SJSA1 (cell line): ENCODE measurements around the gene ZNF396. TPM values are rescaled to one million over a fixed set of nuclear protein-coding genes. Genes with fewer than 3 reads are reported as not detected.

Experiments used
- DNase-seq, 2 experiments: peaks; one replicate each; pipeline ENCODE4 v3.0.0-alpha.2; 2015 to 2020; ENCODE audit warnings: low spot score in 2 of 2, low read depth in 1 of 2
- H3K27ac ChIP-seq: fragments of 250-450 bp; sonication (Bioruptor Pico); 2 replicates; pipeline ENCODE4 v1.5.1; 2020; ENCODE audit warnings: mild to moderate bottlenecking, moderate library complexity
- H3K27me3 ChIP-seq: fragments of 250-450 bp; sonication (Bioruptor Pico); replicated peaks from 2 replicates; pipeline ENCODE4 v1.5.1; 2020; ENCODE audit warnings: mild to moderate bottlenecking, moderate library complexity
- H3K36me3 ChIP-seq: fragments of 250-450 bp; sonication (Bioruptor Pico); 2 replicates; pipeline ENCODE4 v1.5.1; 2020; ENCODE audit warnings: mild to moderate bottlenecking
- H3K4me1 ChIP-seq: fragments of 250-450 bp; sonication (Bioruptor Pico); replicated peaks from 2 replicates; pipeline ENCODE4 v1.6.1; 2021; ENCODE audit warnings: mild to moderate bottlenecking
- H3K4me3 ChIP-seq: fragments of 250-450 bp; sonication (Bioruptor Pico); 2 replicates; pipeline ENCODE4 v1.5.1; 2020; ENCODE audit warnings: mild to moderate bottlenecking
- H3K9me3 ChIP-seq: fragments of 250-450 bp; sonication (Bioruptor Pico); replicated peaks from 2 replicates; pipeline ENCODE4 v1.5.1; 2020; ENCODE audit warnings: mild to moderate bottlenecking
- total RNA-seq: library from RNA; depleted of rRNA; stranded (reverse); fragments of >200 nt; shearing (Covaris generic); gene quantifications from 2 replicates; pipeline ENCODE4 v1.2.3, GENCODE V29; 2014; rRNA removed

Gene ZNF396
- 0.69 and 0.79 TPM in 2 replicates for total RNA-seq

GRCh38 chr18:35376742-35377695 is at the start of gene ZNF396:
Gene ZNF396, minus strand, starts transcription at chr18:35377337. Its CDS starts 3,045 bp downstream, at chr18:35374292.
- peak; percentile 61 to 80 for DNase-seq
- Histone ChIP-seq H3K27ac (no peak within 1 kb of the TSS), H3K4me1 (peaks cover 7% of the 10 kb centered on the region; the same call in 1 of the 2 replicates)

GRCh38 chr18:35426786-35427185 is 49.6 kb upstream of the ZNF396 start:
- Histone ChIP-seq H3K4me3 (no peak overlapping the region), H3K27me3 (no peaks in the 10 kb centered on the region), H3K4me1 (no peaks in the 10 kb centered on the region), H3K9me3 (no peaks in the 10 kb centered on the region), H3K27ac (no peak overlapping the region), H3K36me3 (no peaks in the 10 kb centered on the region)
- DNase-seq = no peak

More at GRCh38 chr18:35376742-35377695, at the start of gene ZNF396:
- Histone ChIP-seq H3K9me3 (no peaks in the 10 kb centered on the region), H3K36me3 (peaks cover 2% of the 10 kb centered on the region; the same call in 1 of the 2 replicates), H3K4me3 (peak within 1 kb of the TSS; percentile 65), H3K27me3 (peaks cover 8% of the 10 kb centered on the region; the same call in 1 of the 2 replicates)

- DNase-seq = no peak
Observed at GRCh38 chr18:35424356-35424755, 47.2 kb upstream of the ZNF396 start.

DNA sequence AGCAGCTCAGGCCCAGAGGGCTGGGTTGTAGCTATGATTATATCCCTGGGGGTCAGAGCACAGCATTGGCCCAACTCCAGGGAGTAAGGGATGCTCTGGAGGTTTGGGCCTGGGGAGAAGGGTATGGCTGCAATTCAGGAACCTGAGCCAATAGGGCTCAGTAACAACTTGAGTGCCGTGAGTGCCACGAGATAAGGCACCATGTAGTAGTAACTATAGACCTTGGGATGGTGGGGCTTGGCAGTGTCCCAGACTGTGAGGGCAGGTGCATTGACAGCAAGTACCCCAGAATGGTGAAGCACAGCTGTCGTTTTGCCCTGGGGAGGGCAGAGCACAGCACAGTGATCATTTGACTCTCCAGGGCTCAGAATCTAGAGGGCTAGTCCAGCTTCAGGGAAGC is 45.1 kb upstream of the ZNF396 start:
- no peak overlapping the region for H3K4me3 ChIP-seq
- H3K9me3 ChIP-seq = peaks cover 1% of the 10 kb centered on the region; the same call in 1 of the 2 replicates
- H3K27ac ChIP-seq = no peak overlapping the region
- H3K4me1 ChIP-seq = no peaks in the 10 kb centered on the region
- no peak for DNase-seq
- H3K27me3 ChIP-seq = no peaks in the 10 kb centered on the region
- H3K36me3 ChIP-seq = no peaks in the 10 kb centered on the region

More at GRCh38 chr18:35424356-35424755, 47.2 kb upstream of the ZNF396 start:
- no peaks in the 10 kb centered on the region for H3K36me3 ChIP-seq
- H3K4me1 ChIP-seq = no peaks in the 10 kb centered on the region
- H3K4me3 ChIP-seq = no peak overlapping the region
- no peaks in the 10 kb centered on the region for H3K9me3 ChIP-seq
- H3K27me3 ChIP-seq = no peaks in the 10 kb centered on the region
- H3K27ac ChIP-seq = no peak overlapping the region

DNA sequence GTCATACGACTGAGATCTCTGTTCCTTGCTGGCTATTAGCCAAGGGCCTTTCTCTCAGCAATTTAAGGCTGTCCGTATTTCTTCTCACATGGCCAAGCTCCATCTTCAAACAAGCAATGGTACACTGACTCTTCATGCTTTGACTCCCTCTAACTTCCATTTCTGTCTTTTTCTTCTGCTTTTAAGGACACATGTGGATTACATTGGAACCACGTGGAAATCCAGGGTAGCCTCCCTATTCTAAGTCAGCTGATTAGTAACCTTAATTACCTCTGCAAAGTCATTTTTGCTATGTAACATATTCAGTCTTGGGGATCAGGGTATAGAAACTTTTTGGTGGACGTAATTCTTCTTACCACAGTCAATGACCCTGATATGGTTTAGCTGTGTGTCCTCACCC is 41.5 kb upstream of the ZNF396 start:
- no peaks in the 10 kb centered on the region for H3K36me3 ChIP-seq
- DNase-seq = no peak

GRCh38 chr18:35417223-35417622 is 40.1 kb upstream of the ZNF396 start:
- no peak overlapping the region for H3K4me3 ChIP-seq
- H3K27ac ChIP-seq = no peak overlapping the region
- H3K27me3 ChIP-seq = no peaks in the 10 kb centered on the region
- no peaks in the 10 kb centered on the region for H3K4me1 ChIP-seq
- DNase-seq = no peak
- no peaks in the 10 kb centered on the region for H3K36me3 ChIP-seq
- peaks cover 4% of the 10 kb centered on the region; the same call in 1 of the 2 replicates for H3K9me3 ChIP-seq

More for the DNA sequence above, 41.5 kb upstream of the ZNF396 start:
- no peak overlapping the region for H3K27ac ChIP-seq
- H3K27me3 ChIP-seq = no peaks in the 10 kb centered on the region
- H3K9me3 ChIP-seq = peaks cover 4% of the 10 kb centered on the region; the same call in 1 of the 2 replicates
- no peak overlapping the region for H3K4me3 ChIP-seq
- no peaks in the 10 kb centered on the region for H3K4me1 ChIP-seq

GRCh38 chr18:35415511-35416073 is 38.5 kb upstream of the ZNF396 start:
- no peak overlapping the region for H3K4me3 ChIP-seq
- no peaks in the 10 kb centered on the region for H3K27me3 ChIP-seq
- no peaks in the 10 kb centered on the region for H3K36me3 ChIP-seq
- H3K9me3 ChIP-seq = peaks cover 4% of the 10 kb centered on the region; the same call in 1 of the 2 replicates
- H3K27ac ChIP-seq = no peak overlapping the region
- H3K4me1 ChIP-seq = no peaks in the 10 kb centered on the region
- no peak for DNase-seq

- no peak for DNase-seq
- Histone ChIP-seq H3K4me3 (no peak overlapping the region), H3K27ac (no peak overlapping the region), H3K4me1 (no peaks in the 10 kb centered on the region), H3K9me3 (0 out of 2 replicates have a peak, but pooled peaks cover 4% of the 10 kb centered on the region), H3K27me3 (no peaks in the 10 kb centered on the region), H3K36me3 (no peaks in the 10 kb centered on the region)
Observed at GRCh38 chr18:35413163-35413511, 36.0 kb upstream of the ZNF396 start.

- no peak overlapping the region for H3K27ac ChIP-seq
- H3K9me3 ChIP-seq = no peaks in the 10 kb centered on the region
- no peaks in the 10 kb centered on the region for H3K4me1 ChIP-seq
- H3K36me3 ChIP-seq = no peaks in the 10 kb centered on the region
- H3K4me3 ChIP-seq = no peak overlapping the region
- no peak for DNase-seq
- no peaks in the 10 kb centered on the region for H3K27me3 ChIP-seq
Observed at GRCh38 chr18:35411625-35412351, 34.7 kb upstream of the ZNF396 start.

DNA sequence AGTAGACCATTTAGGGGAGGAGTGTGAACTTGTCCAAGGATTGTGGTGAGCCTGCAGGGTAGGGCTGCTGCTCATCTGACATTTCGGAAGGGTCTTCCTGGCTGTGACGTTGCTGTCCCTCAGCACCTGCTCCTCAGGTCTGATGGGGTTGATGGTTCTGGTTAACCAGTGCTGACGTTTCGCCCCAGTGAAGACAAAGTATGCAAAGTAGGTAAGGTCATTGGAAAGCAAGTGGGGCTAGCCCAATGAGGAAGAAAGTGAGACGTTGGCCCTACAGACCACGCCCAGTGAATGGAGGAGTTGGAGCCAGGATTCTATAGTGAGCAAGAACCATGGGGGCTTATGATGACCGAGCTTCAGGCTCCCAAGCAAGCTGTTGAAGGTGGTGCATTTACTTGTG is 33.4 kb upstream of the ZNF396 start:
- Histone ChIP-seq H3K27me3 (no peaks in the 10 kb centered on the region), H3K4me3 (no peak overlapping the region), H3K9me3 (no peaks in the 10 kb centered on the region), H3K36me3 (no peaks in the 10 kb centered on the region), H3K27ac (no peak overlapping the region), H3K4me1 (no peaks in the 10 kb centered on the region)
- no peak for DNase-seq

GRCh38 chr18:35409911-35410310 is 32.8 kb upstream of the ZNF396 start:
- Histone ChIP-seq H3K4me1 (no peaks in the 10 kb centered on the region), H3K4me3 (no peak overlapping the region), H3K27me3 (no peaks in the 10 kb centered on the region), H3K36me3 (no peaks in the 10 kb centered on the region), H3K27ac (no peak overlapping the region), H3K9me3 (no peaks in the 10 kb centered on the region)
- no peak for DNase-seq

GRCh38 chr18:35408843-35409261 is 31.7 kb upstream of the ZNF396 start:
- Histone ChIP-seq H3K4me3 (no peak overlapping the region), H3K27me3 (no peaks in the 10 kb centered on the region), H3K4me1 (no peaks in the 10 kb centered on the region), H3K9me3 (no peaks in the 10 kb centered on the region), H3K27ac (no peak overlapping the region), H3K36me3 (no peaks in the 10 kb centered on the region)
- no peak for DNase-seq

- Histone ChIP-seq H3K4me1 (no peaks in the 10 kb centered on the region), H3K27ac (no peak overlapping the region), H3K27me3 (no peaks in the 10 kb centered on the region), H3K4me3 (no peak overlapping the region), H3K36me3 (no peaks in the 10 kb centered on the region), H3K9me3 (no peaks in the 10 kb centered on the region)
- DNase-seq = peak in 1 of 2 experiments; percentile 56
Observed at GRCh38 chr18:35407871-35408481, 30.8 kb upstream of the ZNF396 start.
